Mucosa of descending colon (tissue), 3 donors: ENCODE measurements around the gene SNX13. TPM values are rescaled to one million over a fixed set of nuclear protein-coding genes. Genes with fewer than 3 reads are reported as not detected.

Experiments
- ATAC-seq: fragments of 200-7000 bp; cut with Tn5 transposase; one replicate; pipeline ENCODE4 v1.9.1; 2020; ENCODE audit warnings: mild to moderate bottlenecking, moderate library complexity
- DNase-seq, 3 donors: peaks; one replicate each; pipeline ENCODE4 v3.0.0-alpha.2; 2020
- H3K36me3 ChIP-seq: fragments of 200-600 bp; one replicate; pipeline ENCODE4 v1.8.0; 2021; ENCODE audit warnings: low read depth, mild to moderate bottlenecking
- H3K4me1 ChIP-seq: fragments of 200-600 bp; one replicate; pipeline ENCODE4 v1.8.0; 2021; ENCODE audit warnings: low read depth, mild to moderate bottlenecking
- H3K4me3 ChIP-seq: fragments of 200-600 bp; one replicate; pipeline ENCODE4 v1.8.0; 2021; ENCODE audit warnings: mild to moderate bottlenecking
- H3K9me3 ChIP-seq: fragments of 200-600 bp; one replicate; pipeline ENCODE4 v1.8.0; 2021; ENCODE audit warnings: mild to moderate bottlenecking
- CTCF ChIP-seq: fragments of 200-600 bp; IDR thresholded peaks from one replicate; pipeline ENCODE4 v1.8.0; 2022; ENCODE audit warnings: antibody characterized with exemption, mild to moderate bottlenecking
- intact Hi-C, 2 donors: fragments of 100-400 bp; cut with DNase I in 1 of 2; cut with micrococcal nuclease in 1 of 2; formaldehyde crosslinking; loops; one replicate each; pipeline versions ENCODE4 v1.11.0 to v1.11.1; 2022; cut with DNase I, micrococcal nuclease
- total RNA-seq, 3 donors: library from RNA; stranded (reverse); fragmentation: NEBNext Ultra II Directional in 2 of 3; extraction: Animal tissue kit (Norgen Biotek cat#: 25700) in 2 of 3; gene quantifications; one replicate each; pipeline versions ENCODE4 v1.2.1 to v1.2.4, GENCODE V29; 2021 to 2023
- donor health status: DM: no; HTN: no; CAD: no; lungs with moderate emphysema.
- donor health status: DM: no; HTN: no; CAD: no.
- donor health status: DM: no; HTN: yes; CAD: no.

SNX13 gene
- total RNA-seq, 3 donors from 2014 or later = 72.2 to 89.4 (median 72.6) TPM

- intact Hi-C loops = no loop called here
- no peak overlapping the region for H3K4me3 ChIP-seq
- H3K36me3 ChIP-seq = no peaks in the 10 kb centered on the region
- peak; percentile 45 for ATAC-seq
- H3K4me1 ChIP-seq = no peaks in the 10 kb centered on the region
- no peak for DNase-seq
- no peaks in the 10 kb centered on the region for H3K9me3 ChIP-seq
- no peak for TF ChIP-seq CTCF
Measured at GRCh38 chr7:17772581-17773288, 167.6 kb downstream of the SNX13 start.

GRCh38 chr7:17771901-17772408, 168.3 kb downstream of the SNX13 start:
- H3K36me3 ChIP-seq = no peaks in the 10 kb centered on the region
- TF ChIP-seq CTCF = no peak
- intact Hi-C loops = no loop called here
- no peak for DNase-seq
- no peak for ATAC-seq
- H3K9me3 ChIP-seq = no peaks in the 10 kb centered on the region
- no peaks in the 10 kb centered on the region for H3K4me1 ChIP-seq
- no peak overlapping the region for H3K4me3 ChIP-seq

- DNase-seq (no peak), ATAC-seq (no peak)
- TF ChIP-seq CTCF = no peak
- intact Hi-C loops = no loop called here
- Histone ChIP-seq H3K36me3 (no peaks in the 10 kb centered on the region), H3K9me3 (no peaks in the 10 kb centered on the region), H3K4me3 (no peak overlapping the region), H3K4me1 (no peaks in the 10 kb centered on the region)
Measured at GRCh38 chr7:17770710-17771375, 169.5 kb downstream of the SNX13 start.

DNA sequence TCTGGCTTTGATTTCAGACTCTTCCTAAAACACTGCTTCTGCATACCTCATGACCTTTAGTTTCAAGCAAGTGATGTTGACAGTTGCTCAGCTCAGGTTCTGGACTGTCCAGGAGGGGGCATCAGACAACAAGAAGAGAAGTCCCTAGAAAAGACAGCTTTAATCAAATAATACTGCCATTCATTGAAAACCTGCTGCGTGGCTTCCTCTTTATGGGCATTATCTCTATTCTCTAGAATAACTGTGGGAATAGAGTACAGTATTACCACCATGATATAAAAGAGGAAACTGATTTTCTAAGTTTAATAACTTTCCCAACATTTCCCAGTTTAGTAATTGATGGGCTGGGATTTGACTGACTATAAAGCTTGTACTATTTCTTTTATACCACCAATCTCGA, 170.4 kb downstream of the SNX13 start:
- peak; percentile 75 for ATAC-seq
- peak in 2 of 3 donors; percentile 34 to 84 for DNase-seq
- Histone ChIP-seq H3K4me3 (no peak overlapping the region), H3K9me3 (no peaks in the 10 kb centered on the region), H3K4me1 (no peaks in the 10 kb centered on the region), H3K36me3 (no peaks in the 10 kb centered on the region)
- peak; percentile 34 for TF ChIP-seq CTCF
- intact Hi-C loops = no loop called here

DNA sequence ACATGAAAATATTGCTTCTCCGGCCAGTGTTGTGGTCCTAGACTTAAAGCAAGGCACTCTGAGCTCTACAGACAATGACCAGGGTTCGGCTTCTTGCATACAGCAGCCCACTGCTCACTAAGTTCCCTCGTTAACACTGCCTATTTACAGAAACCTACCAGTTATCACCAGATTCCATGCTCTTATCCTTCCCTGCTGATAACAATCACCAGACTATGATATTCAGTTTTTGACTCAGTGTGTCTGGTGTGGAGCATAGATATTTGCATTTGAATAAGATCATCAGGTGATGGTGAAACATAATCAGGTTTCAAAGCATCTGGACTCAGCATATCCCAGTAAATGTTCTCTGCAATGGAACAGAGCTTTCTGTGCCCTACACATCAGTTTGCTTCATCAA, 182.3 kb downstream of the SNX13 start:
- DNase-seq = no peak
- Histone ChIP-seq H3K4me1 (no peaks in the 10 kb centered on the region), H3K9me3 (no peaks in the 10 kb centered on the region), H3K4me3 (no peak overlapping the region), H3K36me3 (no peaks in the 10 kb centered on the region)
- ATAC-seq = no peak
- intact Hi-C loops = no loop called here
- no peak for TF ChIP-seq CTCF
